Epithelial cell of proximal tubule (primary cell): ENCODE results near the gene RPL29. TPM values are rescaled to one million over a fixed set of nuclear protein-coding genes. Genes with fewer than 3 reads are reported as not detected.

Experiments
- DNase-seq: peaks from one replicate; pipeline ENCODE4 v3.0.0-alpha.2; 2011; ENCODE audit warnings: low read depth
- H3K4me3 ChIP-seq: 2 replicates; pipeline ENCODE4 v1.5.1; 2011; ENCODE audit warnings: low read depth, mild to moderate bottlenecking, low read length
- total RNA-seq: library from RNA; depleted of rRNA; stranded (reverse); fragments of >200 nt; gene quantifications from 2 replicates; pipeline ENCODE4 v1.2.3, GENCODE V29; 2015
- TF ChIP-seq, protein P1 (sequence below): conservative IDR thresholded peaks from 2 replicates; pipeline ENCODE4 v1.5.1; 2012; ENCODE audit warnings: low read depth, mild to moderate bottlenecking, low read length

RPL29 gene
- total RNA-seq, 1 donor from 2014 or later: 1,795 TPM

DNA sequence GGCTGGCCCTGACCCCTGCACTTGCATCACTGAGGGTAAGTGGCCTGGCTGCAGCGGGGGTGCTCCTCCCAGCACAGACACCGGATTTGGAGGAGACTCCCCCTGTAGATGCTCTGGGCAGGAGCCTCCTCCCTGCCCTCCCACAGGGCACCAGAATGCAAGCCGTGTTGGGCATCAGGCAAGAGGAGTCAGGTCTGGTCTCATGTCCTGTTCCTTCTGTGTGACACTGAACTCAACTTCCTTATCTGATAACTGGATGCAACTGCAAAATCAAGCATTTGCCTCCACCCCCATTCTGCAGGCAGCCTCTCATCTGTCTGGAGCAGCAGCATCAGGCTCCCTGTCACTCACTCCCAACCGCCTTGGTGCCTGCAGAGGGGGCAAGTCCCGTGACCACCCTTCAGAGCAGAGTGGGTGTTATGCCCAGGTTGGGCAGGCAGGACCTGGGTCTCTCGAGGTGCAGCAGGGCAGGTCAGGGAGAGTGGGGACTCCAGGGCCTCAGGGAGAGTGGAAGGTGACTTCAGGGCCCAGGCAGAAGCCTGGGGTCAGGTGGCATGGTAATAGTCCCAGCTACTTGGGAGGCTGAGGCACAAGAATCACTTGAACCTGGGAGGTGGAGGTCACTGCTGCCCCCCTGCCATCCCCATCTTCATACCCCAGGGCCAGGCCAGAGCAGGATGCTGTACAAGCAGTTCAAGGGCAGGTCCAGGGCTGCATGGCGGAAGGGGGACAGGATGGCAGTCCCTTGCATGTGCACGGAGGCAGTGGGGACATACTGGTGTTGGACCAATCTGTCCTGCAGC lies 10.5 kb upstream of the RPL29 start:
- TF ChIP-seq, protein P1, sequence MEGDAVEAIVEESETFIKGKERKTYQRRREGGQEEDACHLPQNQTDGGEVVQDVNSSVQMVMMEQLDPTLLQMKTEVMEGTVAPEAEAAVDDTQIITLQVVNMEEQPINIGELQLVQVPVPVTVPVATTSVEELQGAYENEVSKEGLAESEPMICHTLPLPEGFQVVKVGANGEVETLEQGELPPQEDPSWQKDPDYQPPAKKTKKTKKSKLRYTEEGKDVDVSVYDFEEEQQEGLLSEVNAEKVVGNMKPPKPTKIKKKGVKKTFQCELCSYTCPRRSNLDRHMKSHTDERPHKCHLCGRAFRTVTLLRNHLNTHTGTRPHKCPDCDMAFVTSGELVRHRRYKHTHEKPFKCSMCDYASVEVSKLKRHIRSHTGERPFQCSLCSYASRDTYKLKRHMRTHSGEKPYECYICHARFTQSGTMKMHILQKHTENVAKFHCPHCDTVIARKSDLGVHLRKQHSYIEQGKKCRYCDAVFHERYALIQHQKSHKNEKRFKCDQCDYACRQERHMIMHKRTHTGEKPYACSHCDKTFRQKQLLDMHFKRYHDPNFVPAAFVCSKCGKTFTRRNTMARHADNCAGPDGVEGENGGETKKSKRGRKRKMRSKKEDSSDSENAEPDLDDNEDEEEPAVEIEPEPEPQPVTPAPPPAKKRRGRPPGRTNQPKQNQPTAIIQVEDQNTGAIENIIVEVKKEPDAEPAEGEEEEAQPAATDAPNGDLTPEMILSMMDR: no peak
- DNase-seq: no peak
- no peak overlapping the region for H3K4me3 ChIP-seq

DNA sequence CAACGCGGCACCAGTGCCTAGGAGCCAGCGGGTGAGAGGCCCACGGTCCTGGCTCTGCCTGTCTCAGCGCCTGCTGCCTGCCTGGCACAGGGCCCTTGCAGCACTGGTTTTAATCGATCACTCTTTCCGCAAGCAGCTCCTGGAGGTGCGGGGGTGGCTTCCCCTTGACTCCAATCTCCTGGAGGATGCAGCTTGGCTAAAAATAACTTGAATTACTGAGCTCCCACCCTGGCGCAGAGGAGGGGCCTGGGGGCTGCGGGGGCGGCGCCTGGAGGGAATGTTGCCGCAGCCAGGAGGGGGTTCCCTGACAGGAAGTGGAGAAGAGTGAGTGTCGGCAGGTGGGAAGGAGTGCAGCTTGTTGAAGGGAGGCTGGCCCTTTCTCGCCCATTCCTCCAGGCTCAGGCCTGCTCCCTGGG lies 9.9 kb upstream of the RPL29 start:
- DNase-seq: no peak
- TF ChIP-seq, protein P1: no peak
- H3K4me3 ChIP-seq: no peak overlapping the region

DNA sequence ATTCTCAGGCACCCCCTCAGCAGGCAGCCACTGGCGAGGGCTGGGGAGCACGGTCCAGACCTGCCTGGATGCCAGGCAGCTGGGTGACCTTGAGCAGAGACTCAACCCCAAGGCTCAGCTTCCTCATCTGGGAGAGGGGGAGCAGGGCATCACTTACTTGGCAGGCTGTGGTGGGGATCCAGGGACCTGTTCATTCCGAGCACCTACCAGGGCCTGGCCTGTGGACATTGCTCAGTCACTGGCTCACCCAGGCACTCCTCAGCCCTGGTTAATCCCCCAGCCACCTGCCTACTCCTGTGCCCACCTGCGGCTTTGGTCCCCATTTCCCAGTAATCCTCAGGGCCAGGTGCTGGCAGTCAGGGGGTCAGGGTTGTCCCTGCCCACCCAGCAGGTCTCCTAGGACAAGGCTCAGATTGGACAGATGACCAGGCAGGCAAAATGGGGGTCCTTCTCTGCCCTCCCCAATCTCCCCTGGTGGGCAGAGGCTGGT lies 9.3 kb upstream of the RPL29 start:
- TF ChIP-seq, protein P1: no peak
- no peak overlapping the region for H3K4me3 ChIP-seq
- DNase-seq: no peak

DNA sequence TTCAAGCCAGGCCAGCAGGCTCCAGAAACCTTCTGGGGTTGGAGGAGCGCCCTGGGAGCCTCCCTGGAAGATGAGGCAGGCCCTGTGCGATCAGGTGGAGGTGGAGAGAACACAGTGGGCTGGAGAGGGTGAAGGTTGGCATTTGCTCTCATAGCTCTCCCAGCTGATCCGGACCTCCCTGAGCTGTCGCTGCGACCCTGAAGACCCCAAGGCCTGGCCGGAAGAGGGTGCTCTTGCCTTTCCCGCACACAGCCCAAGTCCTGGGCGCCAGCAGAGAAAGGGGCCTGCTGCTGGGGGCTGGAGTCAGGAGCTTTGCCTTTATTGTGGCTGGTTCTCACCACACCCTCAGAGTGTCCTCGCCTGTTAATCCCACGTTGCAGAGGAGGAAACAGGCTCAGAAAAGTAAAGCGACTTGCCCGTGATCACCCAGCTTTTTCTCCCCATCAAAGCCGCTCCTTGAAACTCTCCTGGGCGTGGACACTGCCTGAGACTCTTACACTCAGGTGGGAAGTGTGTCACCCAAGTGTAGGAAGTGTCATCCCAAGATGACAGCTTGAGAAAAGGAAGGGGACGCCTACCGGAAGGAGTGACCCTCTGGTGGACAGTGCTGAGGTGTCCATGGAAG lies 8.6 kb upstream of the RPL29 start:
- no peak for DNase-seq
- TF ChIP-seq, protein P1: peak; percentile 49
- H3K4me3 ChIP-seq: no peak overlapping the region

DNA sequence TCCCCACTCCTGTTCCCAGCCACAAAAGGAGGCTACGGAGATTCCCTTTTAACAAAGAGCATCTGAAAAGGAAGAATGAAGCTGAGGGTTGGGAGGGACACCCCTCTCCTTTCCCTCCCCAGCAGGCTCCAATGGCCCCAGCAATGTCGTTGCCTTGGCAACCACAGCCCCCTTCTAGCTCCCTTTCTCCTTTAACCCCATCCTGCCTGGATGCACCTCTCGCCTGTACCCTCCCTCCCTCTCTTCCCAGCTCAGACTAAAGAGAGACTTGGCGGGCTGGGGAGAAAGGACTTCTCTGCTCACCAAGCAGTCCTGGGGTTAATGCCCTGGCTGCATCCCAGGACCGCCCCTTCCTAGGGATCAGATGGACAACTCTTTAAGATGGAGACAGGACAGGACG lies 7.1 kb upstream of the RPL29 start:
- TF ChIP-seq, protein P1: no peak
- no peak for DNase-seq

DNA sequence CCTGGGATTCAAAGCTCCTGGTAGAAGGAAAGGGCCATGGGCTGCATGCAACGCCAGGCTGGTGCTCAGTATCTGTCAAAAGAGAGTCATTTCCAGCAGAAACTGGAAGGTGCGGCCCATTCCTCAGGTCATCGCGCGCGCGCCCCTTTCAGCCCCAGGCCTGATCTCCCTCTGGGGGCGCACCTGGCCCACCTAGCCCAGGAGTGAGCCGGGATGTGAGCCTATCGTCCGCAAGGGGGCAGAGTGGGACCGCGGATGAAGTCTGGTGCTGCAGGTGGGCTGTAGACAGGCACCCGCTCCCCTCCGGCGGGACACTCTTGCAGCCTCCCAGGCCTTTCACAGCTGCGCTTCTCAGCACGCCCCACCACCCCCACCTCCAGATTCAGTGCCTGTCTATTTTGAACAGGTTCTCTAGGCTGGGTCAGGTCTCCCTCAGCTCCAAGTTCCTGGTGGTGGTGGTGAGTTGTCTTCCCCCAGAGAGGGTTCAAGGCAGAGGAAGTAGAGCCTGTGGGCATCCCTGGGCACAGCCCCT lies 5.8 kb upstream of the RPL29 start:
- TF ChIP-seq, protein P1: peak; percentile 91
- H3K4me3 ChIP-seq: no peak overlapping the region
- no peak for DNase-seq

More for the DNA sequence above, 7.1 kb upstream of the RPL29 start:
- no peak overlapping the region for H3K4me3 ChIP-seq

DNA sequence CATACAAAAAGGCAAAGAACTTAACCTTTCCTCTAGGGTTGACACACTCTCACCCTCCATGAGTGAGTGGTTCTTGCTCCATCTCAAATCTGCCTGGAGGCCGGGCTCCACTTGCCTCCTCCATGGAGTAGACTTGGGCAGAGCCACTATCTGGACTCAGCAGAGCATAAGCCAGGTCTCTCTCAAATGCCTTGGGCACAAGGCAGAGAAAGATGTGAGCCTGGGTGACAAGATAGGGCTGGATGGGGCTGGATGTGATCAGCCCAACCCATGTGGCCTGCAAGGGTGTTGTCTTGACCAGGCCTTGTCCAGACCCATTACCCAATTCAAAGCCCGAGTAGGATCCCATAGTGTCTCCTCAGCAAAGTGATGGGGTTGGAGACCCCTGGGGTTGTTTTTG lies 4.2 kb upstream of the RPL29 start:
- H3K4me3 ChIP-seq: no peak overlapping the region
- no peak for DNase-seq
- TF ChIP-seq, protein P1: no peak
